Trophoblast cell (in vitro differentiated cells and primary cell): ENCODE results near the gene ZBTB32.

ENCODE experiments used
- DNase-seq, 2 donors: peaks; one replicate each; pipeline ENCODE4 v3.0.0-alpha.2; 2016
- H2AFZ ChIP-seq: 2 replicates; pipeline ENCODE4 v1.6.1; 2013; ENCODE audit warnings: low read length, moderate library complexity, mild to moderate bottlenecking; ENCODE audit not compliant: insufficient read depth, poor library complexity
- H2AK5ac ChIP-seq: 2 replicates; pipeline ENCODE4 v1.6.1; 2013; ENCODE audit warnings: mild to moderate bottlenecking, low read length
- H2BK120ac ChIP-seq: 2 replicates; pipeline ENCODE4 v1.6.1; 2013; ENCODE audit warnings: low read length, mild to moderate bottlenecking, moderate library complexity; ENCODE audit not compliant: insufficient read depth, poor library complexity
- H2BK12ac ChIP-seq: 2 replicates; pipeline ENCODE4 v1.6.1; 2013; ENCODE audit warnings: mild to moderate bottlenecking, low read length, moderate library complexity
- H2BK5ac ChIP-seq: 2 replicates; pipeline ENCODE4 v1.6.1; 2013; ENCODE audit warnings: low read length, low read depth, moderate library complexity, mild to moderate bottlenecking; ENCODE audit not compliant: poor library complexity
- H3K14ac ChIP-seq: 2 replicates; pipeline ENCODE4 v1.6.1; 2013; ENCODE audit warnings: mild to moderate bottlenecking, low read length
- H3K18ac ChIP-seq: 2 replicates; pipeline ENCODE4 v1.6.1; 2013; ENCODE audit warnings: mild to moderate bottlenecking, low read length
- H3K23ac ChIP-seq: 2 replicates; pipeline ENCODE4 v1.6.1; 2013; ENCODE audit warnings: low read length
- H3K27ac ChIP-seq: 2 replicates; pipeline ENCODE4 v1.5.1; 2013; ENCODE audit warnings: low read depth, mild to moderate bottlenecking, inconsistent platforms, low read length, moderate library complexity
- H3K27me3 ChIP-seq: 2 replicates; pipeline ENCODE4 v1.6.1; 2013; ENCODE audit warnings: inconsistent platforms, mild to moderate bottlenecking, low read length, moderate library complexity; ENCODE audit not compliant: insufficient read depth
- H3K36me3 ChIP-seq, 2 experiments: 1 replicate in 1 of 2; 2 replicates in 1 of 2; pipeline ENCODE4 v1.6.1; 2013; ENCODE audit warnings: low read length in 2 of 2, mild to moderate bottlenecking in 2 of 2, moderate library complexity in 1 of 2; ENCODE audit not compliant: insufficient read depth in 2 of 2, control insufficient read depth in 1 of 2
- H3K4ac ChIP-seq: 2 replicates; pipeline ENCODE4 v1.6.1; 2013; ENCODE audit warnings: low read depth, mild to moderate bottlenecking, low read length, moderate library complexity
- H3K4me1 ChIP-seq, 2 experiments: 1 replicate in 1 of 2; 2 replicates in 1 of 2; pipeline ENCODE4 v1.6.1; 2013; ENCODE audit warnings: low read length in 2 of 2, mild to moderate bottlenecking in 2 of 2, moderate library complexity in 1 of 2; ENCODE audit not compliant: insufficient read depth in 2 of 2, control insufficient read depth in 1 of 2
- H3K4me2 ChIP-seq: 2 replicates; pipeline ENCODE4 v1.6.1; 2013; ENCODE audit warnings: inconsistent platforms, mild to moderate bottlenecking, low read length, moderate library complexity
- H3K4me3 ChIP-seq: 2 replicates; pipeline ENCODE4 v1.5.1; 2013; ENCODE audit warnings: mild to moderate bottlenecking, low read depth, low read length, inconsistent platforms
- H3K79me1 ChIP-seq: one replicate; pipeline ENCODE4 v1.6.1; 2013; ENCODE audit warnings: low read length
- H3K79me2 ChIP-seq: 2 replicates; pipeline ENCODE4 v1.6.1; 2013; ENCODE audit warnings: low read length, mild to moderate bottlenecking; ENCODE audit not compliant: control insufficient read depth, insufficient read depth, poor library complexity
- H3K9ac ChIP-seq: 2 replicates; pipeline ENCODE4 v1.6.1; 2013; ENCODE audit warnings: mild to moderate bottlenecking, low read length
- H3K9me3 ChIP-seq: 2 replicates; pipeline ENCODE4 v1.6.1; 2013; ENCODE audit warnings: low read depth, mild to moderate bottlenecking, control low read depth, inconsistent platforms, low read length; ENCODE audit not compliant: insufficient read depth
- H4K12ac ChIP-seq: 2 replicates; pipeline ENCODE4 v1.6.1; 2013; ENCODE audit warnings: low read depth, mild to moderate bottlenecking, low read length, moderate library complexity
- H4K8ac ChIP-seq: 2 replicates; pipeline ENCODE4 v1.6.1; 2013; ENCODE audit warnings: low read depth, mild to moderate bottlenecking, low read length, moderate library complexity
- H4K91ac ChIP-seq: one replicate; pipeline ENCODE4 v1.6.1; 2013; ENCODE audit warnings: low read depth, mild to moderate bottlenecking, low read length, moderate library complexity
- WGBS: extraction: QIAGEN DNeasy Blood & Tissue Kit; methylation state at CpG from one replicate; pipeline ENCODE4 v1.1.7; 2013; ENCODE audit warnings: missing lambda C conversion rate; ENCODE audit not compliant: insufficient read length, insufficient coverage; ENCODE audit errors: extremely low coverage; 5-methylcytosine and 5-hydroxymethylcytosine counted together

Gene ZBTB32

GRCh38 chr19:35713506-35713850, 9.1 kb downstream of the ZBTB32 start:
- peaks cover 4% of the 10 kb centered on the region for H3K79me2 ChIP-seq
- H4K91ac ChIP-seq: no peak overlapping the region
- H3K9me3 ChIP-seq: no peaks in the 10 kb centered on the region
- H2AFZ ChIP-seq: no peak overlapping the region
- H2BK12ac ChIP-seq: no peak overlapping the region
- H2BK5ac ChIP-seq: no peak overlapping the region
- H3K23ac ChIP-seq: no peak overlapping the region
- H3K18ac ChIP-seq: no peak overlapping the region
- peaks cover 6% of the 10 kb centered on the region for H3K79me1 ChIP-seq
- no peaks in the 10 kb centered on the region for H3K27me3 ChIP-seq
- no peak overlapping the region for H2BK120ac ChIP-seq
- no peak overlapping the region for H3K9ac ChIP-seq
- H3K36me3 ChIP-seq: no peaks in the 10 kb centered on the region
- H3K14ac ChIP-seq: no peak overlapping the region
- no peak overlapping the region for H3K27ac ChIP-seq
- WGBS: no CpG with 5 or more reads among the region's 2 CpGs
- no peak overlapping the region for H3K4ac ChIP-seq
- no peak overlapping the region for H3K4me2 ChIP-seq
- no peak for DNase-seq
- H2AK5ac ChIP-seq: no peak overlapping the region
- no peak overlapping the region for H3K4me3 ChIP-seq
- H4K8ac ChIP-seq: no peak overlapping the region
- H3K4me1 ChIP-seq: peaks cover 8 to 10% of the 10 kb centered on the region in 2 experiments
- no peak overlapping the region for H4K12ac ChIP-seq

DNA sequence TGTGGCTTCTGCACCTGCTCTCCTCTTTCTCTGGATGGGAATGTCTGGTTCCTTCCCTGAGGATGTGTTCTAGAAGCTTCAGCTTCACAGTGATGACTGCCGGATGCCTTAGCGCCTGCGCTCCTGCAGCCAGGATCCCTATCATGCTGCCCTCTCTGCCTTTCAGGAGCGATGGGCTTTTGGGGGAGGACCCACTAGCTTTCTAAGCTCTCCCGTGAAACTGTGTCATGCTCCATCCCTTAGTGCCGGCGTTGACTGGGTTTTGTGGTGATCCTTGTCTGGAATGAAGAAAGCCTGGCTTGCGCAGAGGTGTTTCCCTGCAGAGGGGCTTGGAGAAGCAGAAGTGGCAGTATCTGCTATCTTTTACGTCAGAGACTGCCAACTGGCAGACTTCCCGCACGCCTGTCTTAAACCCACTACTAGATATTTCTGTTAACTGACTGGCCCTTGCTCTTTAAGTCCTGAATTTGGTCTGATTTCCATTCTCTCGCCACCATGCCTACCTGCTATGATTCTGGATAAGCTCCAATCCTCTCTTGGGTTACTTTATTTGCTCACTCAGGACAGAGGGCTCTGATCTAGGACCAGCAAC, 9.6 kb downstream of the ZBTB32 start:
- DNase-seq: no peak
- WGBS: no CpG with 5 or more reads among the region's 12 CpGs
- no peak overlapping the region for H3K4me2 ChIP-seq
- H3K27ac ChIP-seq: no peak overlapping the region
- no peak overlapping the region for H2BK12ac ChIP-seq
- H3K79me1 ChIP-seq: peaks cover 6% of the 10 kb centered on the region
- no peaks in the 10 kb centered on the region for H3K27me3 ChIP-seq
- H4K91ac ChIP-seq: no peak overlapping the region
- H2AFZ ChIP-seq: no peak overlapping the region
- H2AK5ac ChIP-seq: no peak overlapping the region
- H4K8ac ChIP-seq: no peak overlapping the region
- H3K4me1 ChIP-seq: peaks cover 10% of the 10 kb centered on the region in 2 experiments
- no peak overlapping the region for H3K9ac ChIP-seq
- H3K18ac ChIP-seq: no peak overlapping the region
- H2BK5ac ChIP-seq: no peak overlapping the region
- no peak overlapping the region for H3K14ac ChIP-seq
- no peak overlapping the region for H3K23ac ChIP-seq
- H3K36me3 ChIP-seq: no peaks in the 10 kb centered on the region
- H3K4ac ChIP-seq: no peak overlapping the region
- H4K12ac ChIP-seq: no peak overlapping the region
- no peak overlapping the region for H2BK120ac ChIP-seq
- no peak overlapping the region for H3K4me3 ChIP-seq
- peaks cover 9% of the 10 kb centered on the region for H3K79me2 ChIP-seq
- H3K9me3 ChIP-seq: no peaks in the 10 kb centered on the region

DNA sequence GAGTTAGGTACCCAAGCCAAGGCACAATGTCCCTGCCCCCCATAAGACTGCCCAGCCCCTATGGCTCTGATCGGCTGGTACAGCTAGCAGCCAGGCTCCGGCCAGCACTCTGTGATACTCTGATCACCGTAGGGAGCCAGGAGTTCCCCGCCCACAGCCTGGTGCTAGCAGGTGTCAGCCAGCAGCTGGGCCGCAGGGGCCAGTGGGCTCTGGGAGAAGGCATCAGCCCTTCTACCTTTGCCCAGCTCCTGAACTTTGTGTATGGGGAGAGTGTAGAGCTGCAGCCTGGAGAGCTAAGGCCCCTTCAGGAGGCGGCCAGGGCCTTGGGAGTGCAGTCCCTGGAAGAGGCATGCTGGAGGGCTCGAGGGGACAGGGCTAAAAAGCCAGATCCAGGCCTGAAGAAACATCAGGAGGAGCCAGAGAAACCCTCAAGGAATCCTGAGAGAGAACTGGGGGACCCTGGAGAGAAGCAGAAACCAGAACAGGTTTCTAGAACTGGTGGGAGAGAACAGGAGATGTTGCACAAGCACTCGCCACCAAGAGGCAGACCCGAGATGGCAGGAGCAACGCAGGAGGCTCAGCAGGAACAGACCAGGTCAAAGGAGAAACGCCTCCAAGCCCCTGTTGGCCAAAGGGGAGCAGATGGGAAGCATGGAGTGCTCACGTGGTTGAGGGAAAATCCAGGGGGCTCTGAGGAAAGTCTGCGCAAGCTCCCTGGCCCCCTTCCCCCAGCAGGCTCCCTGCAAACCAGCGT, 10.4 kb downstream of the ZBTB32 start:
- no peak overlapping the region for H4K12ac ChIP-seq
- H3K27me3 ChIP-seq: no peaks in the 10 kb centered on the region
- H3K36me3 ChIP-seq: peaks cover 2% of the 10 kb centered on the region in 2 experiments
- H3K23ac ChIP-seq: no peak overlapping the region
- H3K14ac ChIP-seq: no peak overlapping the region
- no peak overlapping the region for H2AFZ ChIP-seq
- no peaks in the 10 kb centered on the region for H3K9me3 ChIP-seq
- H3K79me1 ChIP-seq: peaks cover 6% of the 10 kb centered on the region
- no peak overlapping the region for H3K4me3 ChIP-seq
- H2BK12ac ChIP-seq: no peak overlapping the region
- DNase-seq: no peak
- H3K18ac ChIP-seq: no peak overlapping the region
- no peak overlapping the region for H2BK5ac ChIP-seq
- no peak overlapping the region for H2BK120ac ChIP-seq
- peaks cover 10% of the 10 kb centered on the region for H3K79me2 ChIP-seq
- no peak overlapping the region for H4K8ac ChIP-seq
- H2AK5ac ChIP-seq: no peak overlapping the region
- peaks cover 10 to 15% of the 10 kb centered on the region in 2 experiments for H3K4me1 ChIP-seq
- no peak overlapping the region for H3K9ac ChIP-seq
- no peak overlapping the region for H3K4me2 ChIP-seq
- H3K27ac ChIP-seq: no peak overlapping the region
- no peak overlapping the region for H4K91ac ChIP-seq
- WGBS: no CpG with 5 or more reads among the region's 14 CpGs
- H3K4ac ChIP-seq: no peak overlapping the region

- whole genome bisulfite sequencing: no CpG with 5 or more reads among the region's 7 CpGs
- Histone ChIP-seq H4K8ac (no peak overlapping the region), H2AFZ (no peak overlapping the region), H3K4me2 (peak overlapping the region; percentile 98), H3K27ac (no peak overlapping the region), H4K91ac (no peak overlapping the region), H3K9ac (no peak overlapping the region), H3K79me2 (peaks cover 10% of the 10 kb centered on the region), H3K4me1 (peaks cover 10 to 15% of the 10 kb centered on the region in 2 experiments), H2BK12ac (no peak overlapping the region), H3K79me1 (peaks cover 6% of the 10 kb centered on the region), H2AK5ac (no peak overlapping the region), H3K14ac (no peak overlapping the region), H3K36me3 (peaks cover 8% of the 10 kb centered on the region in 2 experiments), H3K18ac (no peak overlapping the region), H2BK5ac (no peak overlapping the region), H3K23ac (no peak overlapping the region), H3K9me3 (no peaks in the 10 kb centered on the region), H3K4ac (no peak overlapping the region), H4K12ac (no peak overlapping the region), H3K27me3 (no peaks in the 10 kb centered on the region), H2BK120ac (no peak overlapping the region), H3K4me3 (no peak overlapping the region)
- DNase-seq: no peak
Measured at GRCh38 chr19:35715355-35715809, 11.0 kb downstream of the ZBTB32 start.
